ENCODE data around the gene XPOT.

- TF ChIP-seq, protein P1, sequence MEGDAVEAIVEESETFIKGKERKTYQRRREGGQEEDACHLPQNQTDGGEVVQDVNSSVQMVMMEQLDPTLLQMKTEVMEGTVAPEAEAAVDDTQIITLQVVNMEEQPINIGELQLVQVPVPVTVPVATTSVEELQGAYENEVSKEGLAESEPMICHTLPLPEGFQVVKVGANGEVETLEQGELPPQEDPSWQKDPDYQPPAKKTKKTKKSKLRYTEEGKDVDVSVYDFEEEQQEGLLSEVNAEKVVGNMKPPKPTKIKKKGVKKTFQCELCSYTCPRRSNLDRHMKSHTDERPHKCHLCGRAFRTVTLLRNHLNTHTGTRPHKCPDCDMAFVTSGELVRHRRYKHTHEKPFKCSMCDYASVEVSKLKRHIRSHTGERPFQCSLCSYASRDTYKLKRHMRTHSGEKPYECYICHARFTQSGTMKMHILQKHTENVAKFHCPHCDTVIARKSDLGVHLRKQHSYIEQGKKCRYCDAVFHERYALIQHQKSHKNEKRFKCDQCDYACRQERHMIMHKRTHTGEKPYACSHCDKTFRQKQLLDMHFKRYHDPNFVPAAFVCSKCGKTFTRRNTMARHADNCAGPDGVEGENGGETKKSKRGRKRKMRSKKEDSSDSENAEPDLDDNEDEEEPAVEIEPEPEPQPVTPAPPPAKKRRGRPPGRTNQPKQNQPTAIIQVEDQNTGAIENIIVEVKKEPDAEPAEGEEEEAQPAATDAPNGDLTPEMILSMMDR (IDR thresholded peaks at IDR 0.05) = no peak
- TF ChIP-seq POLR2AphosphoS5 (IDR thresholded peaks at IDR 0.05) (no peak), POLR2A (IDR thresholded peaks at IDR 0.05) (no peak), EP300 (IDR thresholded peaks at IDR 0.05) (no peak)
Observed at GRCh38 chr12:64469455-64470142, 65.4 kb downstream of the XPOT start.
